HepG2 (cell line): Measurements from ENCODE around the gene OVCA2. TPM values are rescaled to one million over a fixed set of nuclear protein-coding genes. Genes with fewer than 3 reads are reported as not detected.

Experiments
- DZIP1 ChIP-seq: sonication (generic); formaldehyde crosslinking; IDR thresholded peaks from 2 replicates; pipeline ENCODE4 v1.5.0; 2020; ENCODE audit warnings: mild to moderate bottlenecking, missing genetic modification reagents
- FOSL1 ChIP-seq: sonication (generic); formaldehyde crosslinking; IDR thresholded peaks from 2 replicates; pipeline ENCODE4 v1.9.0; 2021; ENCODE audit warnings: missing genetic modification reagents, borderline replicate concordance
- MAFF ChIP-seq: IDR thresholded peaks from 2 replicates; pipeline ENCODE4 v1.6.1; 2011; ENCODE audit warnings: low read depth, low read length, improper control_type of control experiment
- MTERF4 ChIP-seq: sonication (generic); formaldehyde crosslinking; IDR thresholded peaks from 2 replicates; pipeline ENCODE4 v1.8.0; 2023; ENCODE audit warnings: mild to moderate bottlenecking, missing genetic modification reagents
- SIX4 ChIP-seq: sonication (generic); formaldehyde crosslinking; IDR thresholded peaks from 2 replicates; pipeline ENCODE4 v1.4.0; 2020; ENCODE audit warnings: missing genetic modification reagents
- ZBTB44 ChIP-seq: sonication (generic); formaldehyde crosslinking; IDR thresholded peaks from 2 replicates; pipeline ENCODE4 v1.4.0; 2020; ENCODE audit warnings: missing genetic modification reagents
- ZGPAT ChIP-seq: IDR thresholded peaks from 2 replicates; pipeline ENCODE4 v1.6.1; 2016; ENCODE audit warnings: mild to moderate bottlenecking
- ZNF556 ChIP-seq: sonication (generic); formaldehyde crosslinking; IDR thresholded peaks from 2 replicates; pipeline ENCODE4 v1.4.0; 2020; ENCODE audit warnings: mild to moderate bottlenecking, missing genetic modification reagents, borderline replicate concordance
- ZUFSP ChIP-seq: sonication (generic); formaldehyde crosslinking; IDR thresholded peaks from 2 replicates; pipeline ENCODE4 v1.9.0; 2021; ENCODE audit warnings: missing genetic modification reagents, mild to moderate bottlenecking, borderline replicate concordance
- polyA plus RNA-seq, 8 experiments: library from polyadenylated mRNA; depleted of rRNA in 3 of 8; stranded (reverse) in 7 of 8; unstranded in 1 of 8; fragments of >200 nt; fragmentation: Illumina TruSeq in 4 of 8; extraction: Trizol in 4 of 8; gene quantifications; 2 replicates each; pipeline versions ENCODE4 v1.2.1 to v1.2.3, GENCODE V29; 2011 to 2016; ENCODE audit warnings: low read depth in 4 of 8, missing spikeins in 1 of 8, mixed read lengths in 1 of 8; ENCODE audit not compliant: insufficient read depth in 1 of 8
- total RNA-seq, 5 experiments: library from RNA; depleted of rRNA; stranded (reverse); fragments of >200 nt; fragmentation: Illumina TruSeq; extraction: Trizol; gene quantifications; 2 replicates each; pipeline ENCODE4 v1.2.3, GENCODE V29; 2016; ENCODE audit warnings: low read depth in 1 of 5

Gene OVCA2
- total and polyA plus RNA-seq, 2 of the 13 experiments (the other 11 are each of a cell fraction or from before 2014, with no cell fraction given): 23.7 to 28.2 TPM

- TF ChIP-seq FOSL1 (CRISPR knock-in tag): no peak
- 0 out of 2 replicates have a peak, but pooled peaks have one; percentile 55 for TF ChIP-seq ZNF556 (CRISPR knock-in tag)
- no peak for TF ChIP-seq MAFF
- TF ChIP-seq DZIP1 (CRISPR knock-in tag): no peak
- TF ChIP-seq ZGPAT (CRISPR knock-in tag): no peak; the same call in 1 of the 2 replicates
- no peak for TF ChIP-seq MTERF4 (CRISPR knock-in tag)
- no peak for TF ChIP-seq ZUFSP
- no peak for TF ChIP-seq SIX4
- no peak for TF ChIP-seq ZBTB44
Observed at GRCh38 chr17:2053380-2054261, 11.8 kb downstream of the OVCA2 start (continued).
